DND-41 (cell line): ENCODE results near the gene UBE2E1.

Source experiments
- ATAC-seq: fragments of 200-7000 bp; cut with Tn5 transposase; 3 replicates; pipeline ENCODE4 v1.9.1; 2021; ENCODE audit warnings: low read depth; ENCODE audit not compliant: insufficient read depth
- DNase-seq: peaks from one replicate; pipeline ENCODE4 v3.0.0-alpha.2; 2020
- H2AFZ ChIP-seq: 2 replicates; pipeline ENCODE4 v1.6.0; 2012; ENCODE audit warnings: low read depth, low read length
- H3K27ac ChIP-seq: 2 replicates; pipeline ENCODE4 v1.5.1; 2012; ENCODE audit warnings: low read length, inconsistent platforms
- H3K27me3 ChIP-seq: fragments of 200-600 bp; sonication (generic); 2 replicates; pipeline ENCODE4 v1.6.0; 2012; ENCODE audit warnings: low read length, mild to moderate bottlenecking, inconsistent platforms; ENCODE audit not compliant: insufficient read depth, poor library complexity
- H3K36me3 ChIP-seq: 2 replicates; pipeline ENCODE4 v1.5.1; 2012; ENCODE audit warnings: low read length, inconsistent platforms; ENCODE audit not compliant: insufficient read depth
- H3K4me1 ChIP-seq: 2 replicates; pipeline ENCODE4 v1.5.1; 2012; ENCODE audit warnings: mild to moderate bottlenecking, low read length; ENCODE audit not compliant: insufficient read depth
- H3K4me2 ChIP-seq: 2 replicates; pipeline ENCODE4 v1.6.0; 2012; ENCODE audit warnings: mild to moderate bottlenecking, moderate library complexity, low read length, inconsistent platforms; ENCODE audit not compliant: insufficient read depth
- H3K4me3 ChIP-seq, 2 experiments: fragments of 200-600 bp in 1 of 2; shearing (Covaris generic) in 1 of 2; 2 replicates each; pipeline ENCODE4 v1.5.1; 2012 to 2016; ENCODE audit warnings: inconsistent platforms in 2 of 2, low read length in 2 of 2, mild to moderate bottlenecking in 2 of 2, low read depth in 1 of 2, moderate library complexity in 1 of 2
- H3K79me2 ChIP-seq: 2 replicates; pipeline ENCODE4 v1.6.0; 2012; ENCODE audit warnings: low read length, inconsistent platforms; ENCODE audit not compliant: insufficient read depth
- H3K9ac ChIP-seq: 2 replicates; pipeline ENCODE4 v1.6.0; 2012; ENCODE audit warnings: low read depth, mild to moderate bottlenecking, inconsistent platforms, low read length, moderate library complexity
- H3K9me3 ChIP-seq: 2 replicates; pipeline ENCODE4 v1.5.1; 2012; ENCODE audit warnings: low read length, moderate library complexity, mild to moderate bottlenecking, inconsistent platforms; ENCODE audit not compliant: insufficient read depth, severe bottlenecking
- H4K20me1 ChIP-seq: 2 replicates; pipeline ENCODE4 v1.6.0; 2012; ENCODE audit warnings: low read length; ENCODE audit not compliant: insufficient read depth
- CTCF ChIP-seq: IDR thresholded peaks from 2 replicates; pipeline ENCODE4 v1.5.1; 2012; ENCODE audit warnings: borderline replicate concordance, low read length, moderate library complexity, mild to moderate bottlenecking; ENCODE audit not compliant: poor library complexity, severe bottlenecking; ENCODE audit errors: extremely low read depth
- EZH2 ChIP-seq: IDR thresholded peaks from 3 replicates; pipeline ENCODE4 v1.6.1; 2012; ENCODE audit warnings: borderline replicate concordance, low read depth, mild to moderate bottlenecking, moderate library complexity, low read length, inconsistent platforms; ENCODE audit not compliant: severe bottlenecking

The UBE2E1 gene

GRCh38 chr3:23923786-23924185 is 118.0 kb downstream of the UBE2E1 start:
- no peak overlapping the region for H3K9ac ChIP-seq
- H3K4me2 ChIP-seq: no peak overlapping the region
- no peak overlapping the region for H3K27ac ChIP-seq
- H2AFZ ChIP-seq: no peak overlapping the region
- no peak for DNase-seq
- no peaks in the 10 kb centered on the region for H3K9me3 ChIP-seq
- H3K27me3 ChIP-seq: no peaks in the 10 kb centered on the region
- H4K20me1 ChIP-seq: peaks cover 15% of the 10 kb centered on the region; the same call in 1 of the 2 replicates
- H3K79me2 ChIP-seq: peaks cover 2% of the 10 kb centered on the region
- TF ChIP-seq CTCF (no peak), EZH2 (no peak)
- no peak overlapping the region for H3K4me3 ChIP-seq
- ATAC-seq: no peak
- peaks cover 3% of the 10 kb centered on the region; the same call in 1 of the 2 replicates for H3K4me1 ChIP-seq
- H3K36me3 ChIP-seq: peaks cover 26% of the 10 kb centered on the region

GRCh38 chr3:23926246-23926645 is 120.5 kb downstream of the UBE2E1 start:
- TF ChIP-seq EZH2 (no peak), CTCF (no peak)
- H3K4me3 ChIP-seq: no peak overlapping the region
- ATAC-seq: no peak
- no peak overlapping the region for H3K27ac ChIP-seq
- H3K4me1 ChIP-seq: no peaks in the 10 kb centered on the region
- 0 out of 2 replicates have a peak, but pooled peaks cover under 1% of the 10 kb centered on the region for H4K20me1 ChIP-seq
- no peak overlapping the region for H3K9ac ChIP-seq
- DNase-seq: no peak
- no peaks in the 10 kb centered on the region for H3K27me3 ChIP-seq
- no peaks in the 10 kb centered on the region for H3K9me3 ChIP-seq
- H3K4me2 ChIP-seq: no peak overlapping the region
- H2AFZ ChIP-seq: no peak overlapping the region
- H3K36me3 ChIP-seq: peaks cover 3% of the 10 kb centered on the region; the same call in 1 of the 2 replicates
- H3K79me2 ChIP-seq: no peaks in the 10 kb centered on the region

DNA sequence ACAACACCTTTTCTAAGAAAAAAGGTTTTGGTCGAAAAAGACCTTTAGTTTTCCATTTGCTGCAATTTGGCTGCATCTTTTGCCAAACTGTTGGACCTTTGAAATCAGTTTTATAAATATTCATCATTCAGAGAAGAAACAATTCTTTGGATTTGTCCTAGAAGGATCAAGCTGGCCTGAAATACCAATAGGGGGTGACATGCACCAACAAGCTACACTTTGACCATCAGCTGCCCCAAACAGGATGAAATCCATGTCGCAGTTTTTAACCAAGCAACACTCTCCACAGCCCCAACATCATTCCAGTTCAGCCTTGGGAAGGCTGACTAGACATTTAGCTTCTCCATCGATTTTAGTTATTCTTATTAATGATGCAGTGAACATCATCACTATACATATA is 121.0 kb downstream of the UBE2E1 start:
- H3K9ac ChIP-seq: no peak overlapping the region
- H3K4me1 ChIP-seq: no peaks in the 10 kb centered on the region
- H3K79me2 ChIP-seq: no peaks in the 10 kb centered on the region
- TF ChIP-seq CTCF (no peak), EZH2 (no peak)
- no peaks in the 10 kb centered on the region for H3K9me3 ChIP-seq
- H3K27ac ChIP-seq: no peak overlapping the region
- no peak for DNase-seq
- no peaks in the 10 kb centered on the region for H4K20me1 ChIP-seq
- H2AFZ ChIP-seq: no peak overlapping the region
- H3K36me3 ChIP-seq: no peaks in the 10 kb centered on the region
- ATAC-seq: no peak
- no peak overlapping the region for H3K4me3 ChIP-seq
- H3K27me3 ChIP-seq: no peaks in the 10 kb centered on the region
- H3K4me2 ChIP-seq: no peak overlapping the region

DNA sequence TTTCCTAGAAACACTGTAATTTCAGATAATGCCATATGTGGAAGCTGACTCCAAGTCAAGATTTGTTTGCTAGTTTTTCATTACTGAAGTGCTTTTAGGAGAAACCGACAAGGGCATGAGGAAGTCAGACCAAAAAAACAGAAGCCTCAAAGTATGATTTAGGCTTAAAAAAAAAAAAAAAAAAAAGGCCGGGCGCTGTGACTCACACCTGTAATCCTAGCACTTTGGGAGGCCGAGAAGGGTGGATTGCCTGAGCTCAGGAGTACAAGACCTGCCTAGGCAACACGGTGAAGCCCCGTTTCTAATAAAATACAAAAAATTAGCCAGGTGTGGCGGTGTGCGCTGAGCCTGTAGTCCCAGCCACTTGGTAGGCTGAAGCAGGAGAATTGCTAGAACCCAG is 122.8 kb downstream of the UBE2E1 start:
- no peaks in the 10 kb centered on the region for H3K79me2 ChIP-seq
- H3K27ac ChIP-seq: no peak overlapping the region
- no peak for TF ChIP-seq CTCF
- no peak for TF ChIP-seq EZH2
- H3K4me2 ChIP-seq: no peak overlapping the region
- H3K9me3 ChIP-seq: no peaks in the 10 kb centered on the region
- ATAC-seq (no peak), DNase-seq (no peak)
- H2AFZ ChIP-seq: no peak overlapping the region
- no peaks in the 10 kb centered on the region for H3K4me1 ChIP-seq
- H3K4me3 ChIP-seq: no peak overlapping the region
- no peak overlapping the region for H3K9ac ChIP-seq
- no peaks in the 10 kb centered on the region for H4K20me1 ChIP-seq
- no peaks in the 10 kb centered on the region for H3K36me3 ChIP-seq
- H3K27me3 ChIP-seq: no peaks in the 10 kb centered on the region
